ENCODE measurements around the gene FBXW9. TPM values are rescaled to one million over a fixed set of nuclear protein-coding genes. Genes with fewer than 3 reads are reported as not detected.

FBXW9 gene
- total RNA-seq = 3.5 and 6.4 TPM in 2 replicates

DNA sequence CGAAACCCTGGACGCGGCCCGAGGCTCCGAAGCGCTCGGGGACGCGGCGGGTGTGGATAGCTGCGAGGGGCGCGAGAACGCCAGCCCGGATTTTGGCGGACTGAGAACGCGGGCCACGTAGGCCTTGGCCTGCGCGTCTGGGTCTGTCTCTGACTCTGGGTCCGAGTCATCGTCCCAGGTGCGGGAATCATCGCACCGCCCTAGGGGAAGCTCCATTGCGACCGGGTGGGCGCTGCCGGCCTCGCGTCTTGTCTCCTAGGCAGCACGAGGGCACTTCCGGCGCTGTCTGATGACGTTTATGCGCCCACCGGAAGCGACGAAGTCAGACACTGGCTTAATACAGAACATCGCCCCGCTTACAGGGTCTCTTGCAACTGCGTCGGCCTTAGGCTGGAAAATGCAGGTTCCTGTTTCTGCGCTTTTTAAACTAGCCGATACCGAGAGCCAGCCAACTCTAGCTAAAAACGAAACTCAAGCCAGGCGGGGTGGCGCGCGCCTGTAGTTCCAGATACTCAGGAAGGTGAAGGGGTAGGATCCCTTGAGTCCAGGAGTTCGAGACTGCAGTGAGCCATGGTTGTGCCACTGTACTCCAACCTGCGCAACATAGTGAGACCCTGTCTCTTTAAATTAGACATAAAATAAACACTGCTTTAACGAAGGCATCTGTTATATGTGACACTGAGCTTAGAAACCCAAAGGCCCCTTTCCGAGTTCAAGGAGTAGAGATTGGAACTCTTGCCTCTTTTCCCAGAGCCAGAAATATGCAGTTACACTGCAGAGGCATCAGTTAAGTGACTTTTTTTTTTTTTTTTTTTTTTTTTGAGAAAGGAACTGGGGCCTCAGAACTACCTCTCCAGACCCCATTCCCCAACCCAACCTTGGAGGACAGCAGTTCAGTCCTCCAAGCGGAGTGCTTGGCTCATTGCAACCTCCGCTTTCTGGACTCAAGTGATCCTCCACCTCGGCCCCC, at the start of gene FBXW9:
Gene FBXW9, minus strand, starts transcription at position 266 of the 970 bp plus-strand sequence. Its CDS starts 50 bp downstream, at position 216.

GRCh38 chr19:12736995-12737834, 40.8 kb upstream of the FBXW9 start, which contains the start of gene GET3:
Gene GET3 (plus strand): TSS chr19:12737497. CDS start chr19:12737506, 9 bp downstream.

DNA sequence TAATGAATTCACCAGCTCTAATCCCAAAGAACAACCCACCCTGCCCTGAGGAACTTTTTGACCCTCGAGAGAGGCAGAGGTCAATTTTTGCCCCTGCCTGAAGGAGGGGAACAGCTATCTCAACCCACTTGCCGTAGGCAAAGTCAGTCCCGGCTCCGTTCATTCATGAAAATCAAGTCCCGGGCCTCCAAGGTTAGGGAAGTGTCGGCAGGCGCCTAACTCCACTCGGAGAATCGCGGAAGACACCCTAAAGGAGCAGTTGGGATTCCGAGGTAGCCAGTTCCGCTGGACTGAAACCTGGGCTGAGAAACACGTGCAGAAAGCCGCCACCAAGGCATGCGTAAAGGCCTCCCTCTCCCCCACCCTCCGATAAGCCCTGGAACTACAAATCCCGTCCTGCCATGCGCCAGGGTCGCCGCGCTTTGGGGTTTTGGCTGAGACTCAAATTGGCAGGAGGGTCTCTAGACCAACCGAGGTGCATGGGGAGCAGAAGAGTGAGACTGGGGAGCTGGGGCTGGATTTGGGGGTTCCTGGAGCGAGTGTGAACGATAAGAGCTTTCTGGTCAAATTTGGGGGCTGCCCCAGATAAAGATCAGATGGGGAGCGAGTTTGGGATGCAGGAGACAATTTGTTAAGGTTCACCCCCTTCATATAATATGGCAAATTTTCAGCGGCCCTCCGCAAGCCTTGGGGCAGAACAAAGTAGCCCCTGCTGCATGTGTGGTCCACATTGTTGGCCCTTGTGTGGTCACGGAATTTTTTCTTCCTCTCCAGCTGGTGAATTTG, 27.4 kb upstream of the FBXW9 start, which contains the start of gene TNPO2:
Gene TNPO2, minus strand, starts transcription at position 292 of the 786 bp plus-strand sequence. CDS start 2,955 bp downstream, outside the sequence.

GRCh38 chr19:12687496-12688196, 8.8 kb downstream of the FBXW9 start, which contains the start of gene GNG14:
Gene GNG14 (plus strand): TSS chr19:12687998. CDS start chr19:12688049, 51 bp downstream.

GRCh38 chr19:12681074-12681987, 15.1 kb downstream of the FBXW9 start, which contains the start of gene DHPS:
Gene DHPS (minus strand): TSS chr19:12681880. CDS start chr19:12681766, 114 bp downstream.

GRCh38 chr19:12666265-12667048, 30.0 kb downstream of the FBXW9 start, which contains the start of the genes MAN2B1 and WDR83:
Gene MAN2B1 (minus strand): TSS chr19:12666742. CDS start chr19:12666701, 41 bp downstream.
Gene WDR83 (plus strand): TSS chr19:12666807. CDS start chr19:12669791, 2,984 bp downstream.

Other genes starting within 250 kb of the FBXW9 start
- gene ZNF709, start 211.8 kb downstream of the FBXW9 start, total RNA-seq = 3.5 and 5.0 TPM in 2 replicates
- gene ZNF564, start 145.1 kb downstream of the FBXW9 start, total RNA-seq = 9.1 and 12.0 TPM in 2 replicates
- gene ZNF490, start 85.8 kb downstream of the FBXW9 start, total RNA-seq = 7.4 and 8.1 TPM in 2 replicates
- gene ZNF791, start 85.7 kb downstream of the FBXW9 start, total RNA-seq = 13.8 and 14.4 TPM in 2 replicates
- gene MAN2B1, start 29.9 kb downstream of the FBXW9 start, total RNA-seq = 51.4 and 57.1 TPM in 2 replicates
- gene WDR83, start 29.8 kb downstream of the FBXW9 start, total RNA-seq = 7.8 and 7.9 TPM in 2 replicates
- gene DHPS, start 14.8 kb downstream of the FBXW9 start, total RNA-seq = 47.4 and 47.6 TPM in 2 replicates
- gene GNG14, start 8.6 kb downstream of the FBXW9 start, total RNA-seq = not detected in 2 replicates
- 18.7 and 20.4 TPM in 2 replicates for gene TNPO2, start 27.3 kb upstream of the FBXW9 start, total RNA-seq
- 170 and 174 TPM in 2 replicates for gene TRIR, start 38.1 kb upstream of the FBXW9 start, total RNA-seq
- gene GET3, start 40.9 kb upstream of the FBXW9 start, total RNA-seq = 77.6 and 85.5 TPM in 2 replicates
- gene BEST2, start 55.2 kb upstream of the FBXW9 start, total RNA-seq = not detected in 2 replicates
- 9.7 and 10.6 TPM in 2 replicates for gene HOOK2, start 78.9 kb upstream of the FBXW9 start, total RNA-seq
- 149 and 187 TPM in 2 replicates for gene JUNB, start 94.9 kb upstream of the FBXW9 start, total RNA-seq
- gene PRDX2, start 105.2 kb upstream of the FBXW9 start, total RNA-seq = 170 and 189 TPM in 2 replicates
- not detected in 2 replicates for gene THSD8, start 105.4 kb upstream of the FBXW9 start, total RNA-seq
- gene RNASEH2A, start 110.0 kb upstream of the FBXW9 start, total RNA-seq = 8.3 and 10.6 TPM in 2 replicates
- gene RTBDN, start 137.9 kb upstream of the FBXW9 start, total RNA-seq = not detected in 2 replicates
- 0.76 and 1.2 TPM in 2 replicates for gene MAST1, start 141.9 kb upstream of the FBXW9 start, total RNA-seq
- gene DNASE2, start 184.8 kb upstream of the FBXW9 start, total RNA-seq = 27.9 and 30.7 TPM in 2 replicates
- 0.09 TPM in 1 of 2 replicates, not detected in the other for gene KLF1, start 190.6 kb upstream of the FBXW9 start, total RNA-seq
- 19.4 and 19.8 TPM in 2 replicates for gene GCDH, start 194.5 kb upstream of the FBXW9 start, total RNA-seq
- gene SYCE2, start 222.7 kb upstream of the FBXW9 start, total RNA-seq = 0.11 TPM in 1 of 2 replicates, not detected in the other
- 28.2 and 41.6 TPM in 2 replicates for gene FARSA, start 237.1 kb upstream of the FBXW9 start, total RNA-seq
- 1,472 and 1,781 TPM in 2 replicates for gene CALR, start 242.0 kb upstream of the FBXW9 start, total RNA-seq
- 50.2 and 60.8 TPM in 2 replicates for gene RAD23A, start 249.2 kb upstream of the FBXW9 start, total RNA-seq